Right atrium auricular region (tissue), 2 donors: ENCODE results near the gene PCBP3. TPM values are rescaled to one million over a fixed set of nuclear protein-coding genes. Genes with fewer than 3 reads are reported as not detected.

Source experiments
- DNase-seq: peaks from one replicate; pipeline ENCODE4 v3.0.0-alpha.2; 2019; ENCODE audit warnings: low spot score
- H3K27ac ChIP-seq, 2 donors: fragments of 200-600 bp; sonication (generic); 1 replicate in 1 of 2; 2 replicates in 1 of 2; pipeline ENCODE4 v1.5.1; 2016 to 2019
- H3K27me3 ChIP-seq, 2 donors: fragments of 200-600 bp; sonication (generic); one replicate each; pipeline versions ENCODE4 v1.5.1 to v1.6.0; 2017 to 2019
- H3K36me3 ChIP-seq: fragments of 200-600 bp; sonication (generic); one replicate; pipeline ENCODE4 v1.5.1; 2016
- H3K4me1 ChIP-seq, 2 donors: fragments of 200-600 bp; sonication (generic); one replicate each; pipeline versions ENCODE4 v1.5.1 to v1.6.0; 2017 to 2019
- H3K4me3 ChIP-seq, 2 donors: fragments of 200-600 bp; sonication (generic); 1 replicate in 1 of 2; 2 replicates in 1 of 2; pipeline ENCODE4 v1.5.1; 2017 to 2019; ENCODE audit warnings: mild to moderate bottlenecking in 1 of 2, moderate library complexity in 1 of 2
- H3K9me3 ChIP-seq, 2 donors: fragments of 200-600 bp; sonication (generic); one replicate each; pipeline ENCODE4 v1.5.1; 2019
- total RNA-seq, 2 donors: library from RNA; depleted of rRNA; stranded (reverse); fragments of >200 nt; gene quantifications; one replicate each; pipeline ENCODE4 v1.1.0, GENCODE V29; 2016
- TF ChIP-seq, protein P1 (sequence below), 2 donors: fragments of 200-600 bp; sonication (generic); IDR thresholded peaks; one replicate each; pipeline ENCODE4 v1.5.1; 2019; ENCODE audit warnings: antibody characterized with exemption in 2 of 2

Gene PCBP3
- total RNA-seq, 2 donors from 2014 or later, result 2.3 to 5.2 TPM

DNA sequence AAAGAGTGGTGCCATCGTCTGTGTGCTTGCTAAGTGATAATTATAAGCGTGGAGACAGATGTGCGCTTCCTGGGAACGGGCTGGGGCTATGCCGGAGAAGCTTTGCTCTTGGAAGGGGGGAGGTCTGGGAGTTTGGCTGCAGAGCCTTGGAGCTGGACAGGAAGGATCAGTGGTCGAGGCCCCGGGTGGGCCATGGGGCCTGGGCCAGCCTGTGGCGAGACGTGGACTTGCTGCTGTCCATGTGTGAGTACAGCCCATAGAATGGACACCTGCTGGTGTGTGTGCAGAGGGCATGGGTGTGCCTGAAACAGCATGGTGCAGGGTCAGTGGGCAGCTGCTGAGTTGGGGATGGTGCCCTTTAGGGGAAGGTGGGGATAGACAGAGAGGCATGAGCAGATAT is 121.3 kb downstream of the PCBP3 start:
- Histone ChIP-seq H3K36me3 (no peaks in the 10 kb centered on the region), H3K4me3 (no peak overlapping the region), H3K27me3 (no peaks in the 10 kb centered on the region), H3K9me3 (no peaks in the 10 kb centered on the region), H3K27ac (no peak overlapping the region), H3K4me1 (no peaks in the 10 kb centered on the region)
- no peak for DNase-seq
- TF ChIP-seq, protein P1, sequence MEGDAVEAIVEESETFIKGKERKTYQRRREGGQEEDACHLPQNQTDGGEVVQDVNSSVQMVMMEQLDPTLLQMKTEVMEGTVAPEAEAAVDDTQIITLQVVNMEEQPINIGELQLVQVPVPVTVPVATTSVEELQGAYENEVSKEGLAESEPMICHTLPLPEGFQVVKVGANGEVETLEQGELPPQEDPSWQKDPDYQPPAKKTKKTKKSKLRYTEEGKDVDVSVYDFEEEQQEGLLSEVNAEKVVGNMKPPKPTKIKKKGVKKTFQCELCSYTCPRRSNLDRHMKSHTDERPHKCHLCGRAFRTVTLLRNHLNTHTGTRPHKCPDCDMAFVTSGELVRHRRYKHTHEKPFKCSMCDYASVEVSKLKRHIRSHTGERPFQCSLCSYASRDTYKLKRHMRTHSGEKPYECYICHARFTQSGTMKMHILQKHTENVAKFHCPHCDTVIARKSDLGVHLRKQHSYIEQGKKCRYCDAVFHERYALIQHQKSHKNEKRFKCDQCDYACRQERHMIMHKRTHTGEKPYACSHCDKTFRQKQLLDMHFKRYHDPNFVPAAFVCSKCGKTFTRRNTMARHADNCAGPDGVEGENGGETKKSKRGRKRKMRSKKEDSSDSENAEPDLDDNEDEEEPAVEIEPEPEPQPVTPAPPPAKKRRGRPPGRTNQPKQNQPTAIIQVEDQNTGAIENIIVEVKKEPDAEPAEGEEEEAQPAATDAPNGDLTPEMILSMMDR (IDR thresholded peaks at IDR 0.05), result no peak

GRCh38 chr21:45765375-45765774 is 121.8 kb downstream of the PCBP3 start:
- no peaks in the 10 kb centered on the region for H3K36me3 ChIP-seq
- H3K4me1 ChIP-seq, result no peaks in the 10 kb centered on the region
- H3K27me3 ChIP-seq, result no peaks in the 10 kb centered on the region
- no peaks in the 10 kb centered on the region for H3K9me3 ChIP-seq
- no peak for DNase-seq
- no peak overlapping the region for H3K4me3 ChIP-seq
- TF ChIP-seq, protein P1 (IDR thresholded peaks at IDR 0.05), result no peak
- H3K27ac ChIP-seq, result no peak overlapping the region

GRCh38 chr21:45766055-45766454 is 122.5 kb downstream of the PCBP3 start:
- no peaks in the 10 kb centered on the region for H3K36me3 ChIP-seq
- no peaks in the 10 kb centered on the region for H3K27me3 ChIP-seq
- TF ChIP-seq, protein P1 (IDR thresholded peaks at IDR 0.05), result no peak
- no peaks in the 10 kb centered on the region for H3K9me3 ChIP-seq
- DNase-seq, result no peak
- H3K4me3 ChIP-seq, result no peak overlapping the region
- H3K27ac ChIP-seq, result no peak overlapping the region
- H3K4me1 ChIP-seq, result no peaks in the 10 kb centered on the region

GRCh38 chr21:45766501-45766900 is 123.0 kb downstream of the PCBP3 start:
- Histone ChIP-seq H3K36me3 (no peaks in the 10 kb centered on the region), H3K4me1 (no peaks in the 10 kb centered on the region), H3K9me3 (no peaks in the 10 kb centered on the region), H3K27me3 (no peaks in the 10 kb centered on the region), H3K4me3 (no peak overlapping the region), H3K27ac (no peak overlapping the region)
- TF ChIP-seq, protein P1 (IDR thresholded peaks at IDR 0.05), result no peak
- no peak for DNase-seq

GRCh38 chr21:45767071-45768006 is 123.8 kb downstream of the PCBP3 start:
- no peaks in the 10 kb centered on the region for H3K36me3 ChIP-seq
- H3K27ac ChIP-seq, result no peak overlapping the region
- TF ChIP-seq, protein P1 (IDR thresholded peaks at IDR 0.05), result no peak
- no peaks in the 10 kb centered on the region for H3K9me3 ChIP-seq
- DNase-seq, result no peak
- no peaks in the 10 kb centered on the region for H3K27me3 ChIP-seq
- H3K4me1 ChIP-seq, result no peaks in the 10 kb centered on the region
- H3K4me3 ChIP-seq, result no peak overlapping the region
